GM18499 (cell line): ENCODE results near the gene FBXO36.
A peak's percentile ranks its signal among the peaks of the same experiment; 100 is the strongest.
"Not testable (repeated sequence)": the region's sequence is repeated elsewhere in the genome, so short reads cannot be mapped to it uniquely, and the experiment has no call there.

Source experiments
- ATAC-seq: cut with Tn5 transposase; IDR thresholded peaks from one replicate; pipeline ENCODE4 v1.9.1; 2021; ENCODE audit warnings: moderate number of reproducible peaks; ENCODE audit not compliant: insufficient read depth, unreplicated experiment

Gene FBXO36

DNA sequence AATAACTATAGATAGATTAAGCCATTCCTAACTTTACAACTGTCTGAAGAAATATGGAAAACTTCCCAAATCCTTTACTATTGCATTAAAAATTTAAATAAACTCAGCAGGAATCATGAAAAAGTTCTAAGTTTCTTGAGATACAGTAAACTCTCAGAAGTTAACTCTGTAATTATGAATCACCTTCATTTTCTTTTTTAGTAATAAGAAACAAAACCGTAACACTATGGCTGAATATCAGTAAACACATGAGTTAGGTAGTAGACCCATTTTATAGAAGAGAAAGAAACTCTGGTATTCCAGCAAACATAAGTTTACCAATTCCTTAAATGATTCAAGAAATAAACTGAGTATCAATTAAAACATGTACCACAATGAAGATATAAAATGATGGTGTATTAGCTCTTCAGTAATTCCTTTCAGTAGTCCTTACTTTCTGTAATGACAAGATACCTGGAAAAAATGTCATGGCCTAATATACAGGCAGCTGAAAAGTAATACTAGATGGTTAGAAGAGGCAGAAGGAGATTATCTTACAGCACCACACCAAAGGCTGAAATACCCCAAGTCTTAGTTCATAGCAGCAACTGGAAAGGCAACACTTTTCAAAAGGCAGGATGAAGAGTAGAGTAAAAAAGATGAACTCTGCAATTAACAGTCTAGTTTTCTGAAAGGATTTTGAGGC, 12.0 kb upstream of the FBXO36 start:
- no peak for ATAC-seq

DNA sequence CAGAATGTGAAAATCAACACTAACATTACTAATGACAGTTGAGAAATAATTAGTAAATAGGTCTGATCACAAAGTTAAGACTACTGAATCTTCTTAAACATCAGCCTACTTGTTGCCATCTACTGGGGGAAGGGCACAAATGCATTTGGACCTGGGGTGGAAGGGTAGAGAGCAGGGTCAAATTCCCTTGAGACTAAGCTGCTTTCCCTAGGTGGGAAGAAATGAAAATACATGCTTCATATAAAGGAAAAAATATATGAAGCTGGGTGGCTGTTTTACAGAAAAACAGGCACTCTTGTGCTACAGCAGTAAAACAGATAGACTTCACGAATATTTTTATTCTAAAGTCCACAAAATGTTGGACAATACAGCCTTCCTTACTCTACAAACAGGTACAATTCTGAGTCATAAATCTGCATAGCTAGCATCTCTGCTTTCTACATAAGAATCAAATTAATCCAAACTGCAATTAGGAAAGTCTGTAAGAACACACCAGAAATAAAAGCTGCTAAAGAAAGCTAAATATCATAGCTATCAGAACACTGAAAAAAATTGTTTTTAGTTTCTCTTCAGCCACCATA, 11.4 kb upstream of the FBXO36 start:
- peak; percentile 57 for ATAC-seq

DNA sequence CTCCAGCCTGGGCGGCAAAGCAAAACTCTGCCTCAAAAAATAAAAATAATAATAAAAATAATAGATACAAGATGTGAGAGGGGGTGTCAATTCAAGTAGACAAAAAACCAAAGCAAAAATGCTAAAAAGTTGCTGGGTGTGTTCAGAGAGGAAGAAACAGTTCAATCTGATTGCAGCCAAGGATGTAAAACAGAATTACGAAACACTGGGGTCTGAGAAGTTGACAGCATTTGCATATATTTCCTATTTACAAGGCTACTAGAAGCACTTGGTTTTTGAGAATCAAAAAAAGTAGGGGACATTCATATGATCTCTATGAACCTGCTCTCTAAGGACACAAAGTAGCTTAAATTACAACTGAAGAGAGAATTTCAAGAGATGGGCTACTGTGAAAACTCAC, 8.1 kb upstream of the FBXO36 start:
- no peak for ATAC-seq

DNA sequence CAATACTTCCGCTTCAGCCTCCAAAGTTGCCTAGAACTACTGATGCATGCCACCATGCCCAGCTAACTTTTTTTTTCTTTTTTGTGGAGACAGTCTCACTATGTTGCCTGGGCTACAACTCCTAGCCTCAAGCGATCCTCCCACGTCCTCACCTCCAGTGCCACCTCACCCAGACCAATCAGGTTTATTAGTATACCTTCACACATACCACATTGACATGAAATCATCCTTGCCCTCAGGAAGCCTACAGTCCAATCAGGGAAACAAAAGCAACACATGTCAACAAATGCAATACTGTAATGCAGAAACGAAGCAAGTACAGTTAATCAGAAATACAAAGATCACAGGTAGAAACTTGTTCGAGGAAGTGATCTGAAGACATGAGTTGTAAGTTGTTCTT, 4.5 kb upstream of the FBXO36 start:
- ATAC-seq, result no peak

DNA sequence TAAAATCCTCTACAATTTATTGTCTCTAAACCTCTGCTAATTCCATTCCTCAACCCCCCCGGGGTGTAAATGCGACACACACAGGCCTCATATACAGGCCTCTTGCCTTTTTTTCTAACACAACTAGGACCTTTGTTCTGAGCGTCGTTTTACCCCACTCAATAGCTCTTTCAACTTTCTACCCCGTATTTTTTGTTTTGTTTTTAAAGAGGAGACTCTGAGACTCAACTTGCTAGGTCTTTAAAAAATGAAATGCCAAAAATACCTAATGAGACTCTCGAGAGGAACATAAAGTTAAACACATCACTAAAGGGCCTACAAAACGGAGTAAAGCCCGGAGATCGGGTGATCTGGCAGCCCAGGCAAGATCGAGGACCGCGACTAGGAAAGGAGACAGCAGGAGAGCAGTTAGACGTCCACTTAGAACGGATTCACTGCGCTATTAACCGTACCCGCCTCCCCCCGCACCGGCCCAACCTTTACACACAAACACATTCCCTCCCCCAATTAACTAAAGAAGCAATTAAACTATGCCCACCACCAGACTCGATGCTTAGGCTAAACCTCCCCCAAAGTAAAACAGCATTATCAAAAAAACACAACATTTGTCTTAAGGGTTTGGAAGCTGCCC, 2.2 kb upstream of the FBXO36 start:
- ATAC-seq, result no peak

DNA sequence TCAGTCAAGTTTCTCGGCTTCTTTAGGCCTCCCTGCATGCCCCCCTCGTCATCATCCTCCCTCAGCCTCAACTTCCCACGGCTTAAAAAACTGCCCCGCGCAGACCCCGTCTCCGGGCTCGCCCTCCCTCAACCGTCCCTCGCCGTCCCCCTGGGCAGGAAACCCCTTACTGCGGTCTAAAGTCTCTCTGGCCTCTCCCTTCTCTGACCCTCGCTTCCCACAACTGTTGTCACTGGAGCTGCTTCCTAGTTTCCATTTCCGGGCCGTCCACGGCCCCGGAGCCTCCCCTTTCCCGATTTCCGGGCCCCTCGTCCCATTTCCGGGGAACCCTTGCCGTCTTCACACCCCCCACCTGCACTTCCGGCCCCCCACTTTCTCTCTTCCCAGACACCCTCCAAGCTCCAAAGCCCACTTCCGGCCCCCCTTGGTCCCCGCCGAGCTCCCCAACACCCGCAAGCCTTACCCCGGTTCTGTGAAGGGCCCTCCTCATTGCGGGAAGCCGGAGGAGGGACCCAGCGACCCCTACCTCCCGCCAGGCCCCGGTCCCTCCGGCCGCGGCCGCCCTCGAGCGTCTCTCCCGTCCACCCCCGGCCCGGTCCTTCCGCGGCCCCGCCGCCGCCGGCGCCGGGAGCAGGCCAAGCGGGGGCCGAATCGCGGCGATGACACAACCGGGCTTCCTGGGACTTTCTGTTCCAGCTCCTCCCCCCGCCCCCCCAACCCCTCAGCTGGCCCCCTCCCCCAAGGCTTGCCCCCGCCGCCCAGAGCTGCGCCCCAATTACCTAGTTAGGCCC, 1.0 kb upstream of the FBXO36 start:
- no peak for ATAC-seq

DNA sequence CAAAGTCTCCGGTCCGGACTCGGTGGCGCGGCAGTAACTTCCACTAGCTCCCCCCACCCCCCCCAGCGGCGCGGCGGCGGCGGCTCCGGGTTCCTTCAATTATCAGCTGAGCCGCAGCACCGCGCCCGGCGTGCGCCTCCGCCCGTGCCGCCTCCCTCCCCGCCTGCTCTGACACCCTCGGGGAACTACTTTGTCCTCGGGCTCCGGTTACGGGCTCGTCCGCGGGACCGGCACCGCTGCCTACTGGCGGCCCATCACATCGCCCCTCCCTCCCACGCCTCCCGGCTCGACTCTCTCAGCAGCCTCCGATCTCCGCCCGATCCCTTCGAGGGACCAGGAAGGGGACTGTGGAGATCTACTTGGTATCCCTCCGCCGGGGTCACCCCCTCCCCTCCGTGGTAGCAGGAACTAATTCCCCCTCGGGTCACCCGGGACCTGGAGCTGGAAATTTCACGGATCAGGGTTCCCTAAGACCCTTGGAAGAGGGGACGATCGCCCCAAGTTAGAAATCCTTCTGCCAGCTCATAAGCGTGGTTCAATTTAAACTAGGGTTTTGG, 333 bp upstream of the FBXO36 start, which contains the start of gene TRIP12:
TRIP12 (minus strand) TSS at position 118 of the 557 bp plus-strand sequence. CDS start 41,930 bp downstream, outside the sequence.
- ATAC-seq, result peak; percentile 43

DNA sequence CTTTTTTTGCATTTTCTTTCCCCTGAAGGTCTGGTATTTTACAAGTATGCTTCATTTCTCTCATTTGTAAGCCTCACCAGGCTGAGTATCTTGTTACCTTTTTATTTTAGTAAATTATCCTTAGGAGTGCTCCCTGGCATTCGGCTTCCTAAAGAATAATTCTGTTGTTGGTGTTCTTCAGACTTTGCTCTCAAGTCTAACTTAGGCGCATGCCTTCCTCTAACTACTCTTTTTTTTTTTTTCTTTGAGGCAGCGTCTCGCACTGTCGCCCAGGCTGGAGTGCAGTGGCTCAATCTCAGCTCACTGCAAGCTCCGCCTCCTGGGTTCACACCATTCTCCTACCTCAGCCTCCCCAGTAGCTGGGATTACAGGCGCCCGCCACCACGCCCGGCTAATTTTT, 2.2 kb downstream of the FBXO36 start:
- ATAC-seq, result not testable (repeated sequence)

DNA sequence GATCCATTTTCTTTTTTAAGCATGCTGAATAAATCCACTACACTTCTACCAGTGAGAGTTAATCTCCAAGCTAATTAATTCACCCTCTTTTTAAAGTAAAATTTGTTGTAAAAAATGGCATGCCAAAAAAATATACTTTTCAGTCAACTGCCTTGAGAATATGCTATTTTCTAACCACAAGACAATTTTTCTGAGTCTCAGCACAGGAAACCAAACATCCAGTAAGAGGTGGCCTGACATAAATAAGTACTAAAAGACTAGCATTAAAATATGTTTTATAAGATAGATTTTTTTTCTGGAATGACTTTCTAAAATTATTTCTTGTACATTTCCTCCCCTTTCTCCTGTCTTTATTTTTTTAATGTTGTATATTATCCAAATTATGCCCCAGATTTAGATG, 2.9 kb downstream of the FBXO36 start:
- ATAC-seq, result no peak

DNA sequence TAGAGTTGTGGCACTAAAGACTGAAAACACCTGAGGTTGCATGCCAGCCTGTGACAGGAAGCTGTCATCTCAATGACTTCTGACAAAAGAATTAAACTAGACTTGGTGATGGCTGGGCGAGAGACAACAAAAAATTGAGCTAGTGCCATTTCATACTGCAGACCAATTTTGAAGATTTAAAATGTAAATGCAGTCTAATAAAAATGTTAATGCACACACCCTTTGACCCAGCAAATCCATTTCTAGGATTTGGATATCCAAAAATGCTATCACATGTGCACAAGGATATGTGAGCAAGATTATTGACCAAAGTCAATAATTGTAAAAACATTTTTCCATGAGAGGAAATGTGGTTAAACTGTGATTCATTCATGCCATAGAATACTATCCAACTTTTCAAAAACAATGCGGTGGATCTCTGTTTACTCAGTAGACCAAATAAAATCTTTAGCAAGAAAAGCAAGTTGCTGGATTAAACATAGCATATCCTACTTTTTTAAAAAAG, 5.6 kb downstream of the FBXO36 start:
- ATAC-seq, result no peak

DNA sequence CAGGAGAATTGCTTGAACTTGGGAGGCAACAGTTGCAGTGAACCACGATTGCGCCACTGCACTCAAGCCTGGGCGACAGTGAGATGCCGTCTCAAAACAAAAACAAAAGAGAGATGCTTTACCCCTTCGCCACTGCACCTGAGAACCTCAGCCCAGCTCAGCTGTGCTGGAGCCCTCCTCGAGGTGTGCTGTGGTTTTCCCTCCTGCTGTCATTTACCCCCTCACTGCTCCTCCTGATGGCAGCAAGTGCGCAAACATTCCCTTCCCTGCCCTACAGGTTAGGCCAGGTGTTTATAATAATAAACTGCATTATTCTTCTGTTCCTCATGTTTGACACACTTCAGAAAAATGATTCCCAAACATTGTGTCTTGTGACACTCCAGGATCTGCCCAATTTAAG, 8.4 kb downstream of the FBXO36 start:
- no peak for ATAC-seq

DNA sequence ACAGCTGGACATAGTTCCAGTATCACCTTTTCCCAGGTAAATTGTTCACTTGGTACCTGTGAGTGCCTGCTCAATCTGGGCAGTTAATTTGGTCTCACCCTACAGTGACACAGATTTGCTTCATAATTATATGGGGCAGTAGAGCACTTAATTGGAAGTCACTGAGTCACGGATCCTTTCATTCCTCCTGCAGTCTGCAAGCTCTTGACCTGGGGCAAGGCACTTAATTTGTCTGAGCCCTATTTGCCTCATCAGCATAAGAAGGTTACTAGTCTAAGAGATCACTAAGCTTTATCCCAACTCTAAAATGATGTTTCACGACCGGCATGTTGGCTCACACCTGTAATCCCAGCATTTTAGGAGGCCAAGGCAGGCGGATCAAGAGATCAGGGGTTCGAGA, 8.9 kb downstream of the FBXO36 start:
- no peak for ATAC-seq

DNA sequence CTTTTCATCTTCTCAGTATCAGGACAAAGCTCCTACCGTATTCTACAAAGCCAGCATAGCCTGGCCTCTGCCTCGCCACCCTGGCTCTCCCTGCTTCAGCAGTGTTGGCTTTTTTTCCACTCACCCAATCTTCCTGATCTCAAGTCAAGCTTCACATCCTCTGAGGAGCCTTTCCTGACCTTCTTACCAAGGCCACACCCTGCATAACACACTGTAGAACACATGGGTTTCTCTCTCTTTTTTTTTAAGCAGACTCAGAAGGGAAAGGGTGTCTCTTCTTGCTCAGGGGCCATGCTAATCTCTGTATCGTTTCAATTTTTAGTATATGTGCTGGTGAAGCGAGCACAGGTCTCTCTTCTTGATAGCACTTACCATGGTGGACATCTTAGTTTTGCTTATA, 15.2 kb downstream of the FBXO36 start:
- ATAC-seq, result no peak

DNA sequence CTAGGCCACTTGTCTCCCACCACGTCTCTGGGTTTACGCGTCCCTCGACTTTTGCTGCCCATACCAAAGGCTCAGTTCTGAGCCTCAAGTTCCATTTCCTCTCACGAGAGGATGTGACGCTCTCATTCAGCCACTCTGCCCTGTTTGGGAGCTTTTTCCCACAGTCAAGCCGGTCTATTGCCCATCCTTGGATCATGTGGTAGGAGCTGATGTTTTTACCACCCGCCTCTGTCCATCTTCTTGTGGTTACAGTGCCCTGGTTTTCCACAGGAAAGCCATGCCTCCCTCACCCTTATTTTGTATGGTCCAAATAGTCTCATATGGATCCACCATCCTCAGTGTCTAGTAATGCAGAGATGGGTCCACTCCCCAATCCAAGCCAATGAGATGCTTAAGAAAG, 20.4 kb downstream of the FBXO36 start:
- ATAC-seq, result no peak

DNA sequence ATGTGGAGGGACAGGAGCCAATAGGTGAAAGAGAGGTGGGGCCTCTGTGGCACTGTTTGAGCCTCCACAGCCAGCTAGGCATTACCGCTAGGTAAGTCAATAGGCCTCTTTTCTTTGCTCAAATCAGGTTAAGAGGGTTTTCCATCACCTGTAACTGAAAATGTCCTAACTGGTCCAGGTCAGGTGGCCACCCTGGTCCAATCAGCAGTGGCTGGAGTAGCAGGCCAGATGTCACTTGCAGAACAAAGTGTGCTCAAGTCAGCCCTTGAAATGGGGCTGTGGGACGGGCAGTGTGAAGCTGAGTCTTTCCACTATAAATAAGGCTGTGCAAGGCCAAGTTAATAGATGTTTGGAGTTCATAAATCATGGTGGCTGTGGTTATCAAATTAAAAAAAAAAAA, 20.9 kb downstream of the FBXO36 start:
- no peak for ATAC-seq

DNA sequence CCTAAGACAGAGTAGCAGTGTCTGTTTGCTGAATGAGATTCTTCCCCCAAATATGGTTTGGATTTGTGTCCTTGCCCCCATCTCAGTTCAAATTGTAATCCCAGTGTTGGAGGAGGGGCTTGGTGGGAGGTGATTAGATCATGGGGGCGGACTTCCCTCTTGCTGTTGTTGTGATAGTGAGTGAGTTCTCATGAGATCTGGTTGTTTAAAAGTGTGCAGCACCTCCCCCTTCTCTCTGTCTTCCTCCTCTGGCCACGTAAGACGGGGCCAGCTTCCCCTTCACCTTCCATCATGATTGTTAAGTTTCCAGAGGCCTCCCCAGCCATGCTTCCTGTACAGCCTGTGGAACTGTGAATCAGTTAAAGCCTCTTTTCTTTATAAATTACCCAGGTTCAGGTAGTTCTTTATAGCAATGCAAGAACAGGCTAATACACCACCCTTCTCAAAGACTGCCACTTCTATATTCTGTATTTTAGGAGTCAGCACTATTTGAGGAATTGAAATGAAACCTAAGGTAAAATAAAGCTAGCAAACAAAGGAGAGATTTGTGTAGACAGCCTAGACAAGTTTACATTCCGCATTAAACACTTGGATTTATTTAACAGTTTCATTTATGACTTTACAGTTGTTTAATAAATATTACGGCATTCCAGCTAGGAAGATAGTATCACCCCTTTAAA, 21.6 kb downstream of the FBXO36 start:
- ATAC-seq, result no peak

DNA sequence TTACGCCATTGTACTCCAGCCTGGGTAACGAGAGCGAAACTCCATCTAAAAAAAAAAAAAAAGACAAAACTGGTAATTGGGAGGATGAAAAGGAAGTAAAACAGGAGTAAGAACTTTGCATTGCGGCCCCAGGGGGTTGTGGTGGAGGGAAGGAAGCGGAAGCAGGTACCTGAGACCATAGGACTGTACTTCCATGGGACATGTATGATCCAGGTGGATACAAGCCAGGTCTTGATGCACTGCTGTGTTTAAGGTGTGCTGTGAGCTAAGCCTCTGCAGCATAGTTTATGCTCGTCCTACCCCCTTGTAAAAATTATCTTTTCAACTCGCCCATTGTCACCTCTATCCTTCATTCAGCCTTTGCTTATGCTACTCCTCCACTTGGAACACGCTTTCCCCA, 23.7 kb downstream of the FBXO36 start:
- ATAC-seq, result no peak

DNA sequence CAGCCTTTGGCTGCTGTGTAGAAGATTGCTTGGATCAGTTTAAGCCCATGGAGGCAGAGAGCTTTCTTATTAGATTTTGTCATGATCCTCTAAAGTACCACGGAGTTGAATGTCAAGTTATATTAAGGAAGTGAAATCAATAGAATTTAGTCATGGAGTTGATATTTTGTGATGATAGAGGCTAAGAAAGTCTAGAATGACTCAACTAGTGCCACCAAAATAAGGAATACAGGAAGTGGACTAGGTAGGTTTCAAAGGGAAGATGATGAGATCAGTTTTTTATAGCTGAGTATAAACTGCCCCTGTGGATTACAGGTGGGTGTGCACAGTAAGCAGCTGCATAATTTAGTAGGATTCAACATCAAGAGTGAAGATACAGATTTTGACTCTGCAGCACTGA, 25.2 kb downstream of the FBXO36 start:
- peak; percentile 80 for ATAC-seq

DNA sequence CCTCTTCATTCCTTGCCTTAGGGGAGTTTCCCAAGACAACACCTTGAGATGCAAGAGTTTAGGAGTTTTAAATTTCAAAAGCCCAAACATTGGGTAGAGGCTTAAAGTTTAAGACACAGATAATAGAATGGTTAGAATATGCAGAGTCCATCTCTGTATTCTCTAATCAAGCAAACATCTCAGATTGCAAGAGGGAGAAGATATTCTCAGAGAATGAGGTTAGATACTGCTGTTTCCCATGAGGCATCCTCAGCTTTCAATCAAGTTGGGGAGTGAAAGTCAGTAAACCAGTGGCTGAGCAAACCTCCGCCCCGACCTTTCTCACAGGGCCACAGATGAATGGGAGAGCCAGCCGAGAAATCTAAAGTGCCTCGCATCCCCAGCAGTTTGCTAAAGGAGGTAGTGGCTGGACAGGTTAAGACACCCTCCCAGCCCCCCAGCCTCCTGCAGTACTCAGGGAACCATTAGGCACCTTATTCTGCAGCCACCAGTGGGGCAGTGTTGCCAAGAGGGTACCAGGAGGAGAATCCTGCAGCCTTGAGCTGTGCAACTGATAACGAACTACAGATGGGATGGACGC, 30.0 kb downstream of the FBXO36 start:
- no peak for ATAC-seq

DNA sequence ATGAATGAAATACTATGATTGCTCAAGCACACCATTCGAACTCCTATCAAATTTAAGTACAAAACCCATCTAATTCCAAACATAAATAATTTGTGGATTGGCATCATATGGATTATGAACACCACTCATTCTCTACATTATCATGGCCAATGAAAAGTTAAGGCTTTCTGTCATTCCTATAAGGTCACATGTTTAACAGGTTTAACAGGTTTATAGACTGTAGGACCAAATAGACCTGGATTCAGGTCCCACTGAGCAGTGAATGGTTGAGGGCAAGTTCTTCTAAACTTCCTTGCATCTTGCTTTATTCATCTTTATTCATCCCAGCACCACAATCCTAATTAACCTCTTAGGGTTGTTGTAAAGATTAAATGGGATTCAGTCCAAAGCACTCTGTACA, 33.4 kb downstream of the FBXO36 start:
- no peak for ATAC-seq
